SH-SY5Y (cell line): ENCODE measurements around the gene ZNRF3.

ENCODE experiments used
- GATA2 ChIP-seq: IDR thresholded peaks from 2 replicates; pipeline ENCODE4 v1.6.1; 2011; ENCODE audit warnings: mild to moderate bottlenecking, low read depth, low read length
- GATA3 ChIP-seq: IDR thresholded peaks from 2 replicates; pipeline ENCODE4 v1.6.1; 2011; ENCODE audit warnings: low read depth, mild to moderate bottlenecking, low read length, moderate library complexity

DNA sequence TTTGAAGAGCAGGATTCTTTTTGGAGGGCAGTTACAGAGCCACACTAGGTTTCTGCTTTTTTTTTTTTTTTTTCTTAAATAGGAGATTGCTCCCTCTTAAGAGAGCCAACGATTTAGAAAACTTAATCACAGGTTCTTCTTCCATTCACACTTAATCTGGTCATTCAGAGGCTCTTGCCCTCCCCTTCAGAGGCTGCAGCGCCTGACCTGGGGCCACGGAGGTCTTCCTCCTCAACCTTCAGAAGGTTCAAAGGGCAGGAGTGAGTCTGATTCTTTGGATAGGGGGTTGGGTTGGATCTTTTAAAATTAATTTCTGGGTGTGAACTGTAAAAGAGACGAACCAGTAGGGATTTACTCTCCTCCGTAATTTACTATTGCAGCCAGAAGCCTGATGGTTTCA, 57.1 kb downstream of the ZNRF3 start:
- TF ChIP-seq GATA2 (no peak), GATA3 (no peak)
